ENCODE data around the gene KRTAP10-3. TPM values are rescaled to one million over a fixed set of nuclear protein-coding genes. Genes with fewer than 3 reads are reported as not detected.
A peak's percentile ranks its signal among the peaks of the same experiment; 100 is the strongest.
"Not testable (repeated sequence)": the region's sequence is repeated elsewhere in the genome, so short reads cannot be mapped to it uniquely, and the experiment has no call there.

KRTAP10-3 gene
- total RNA-seq, 1 experiment from 2014 or later: not detected

- intact Hi-C loops (cut with micrococcal nuclease): no loop called here
Measured at GRCh38 chr21:44552136-44552535, 6.5 kb downstream of the KRTAP10-3 start.

GRCh38 chr21:44551340-44551961, 7.1 kb downstream of the KRTAP10-3 start, which contains the start of gene KRTAP10-2:
TSS of gene KRTAP10-2 (minus strand) at chr21:44551505. CDS start at chr21:44551458, 47 bp downstream.
- ATAC-seq (no peak), DNase-seq (no peak)
- intact Hi-C loops (cut with micrococcal nuclease): no loop called here
- BruUV-seq (replicated peaks): no TSS peak
- H3K9me2 ChIP-seq (replicated peaks; ENCODE audit: low read length): no peaks in the 10 kb centered on the region
- H3K79me2 ChIP-seq (ENCODE audit: low read length): no peaks in the 10 kb centered on the region
- TF ChIP-seq CTCF (conservative IDR thresholded peaks at IDR 0.05; ENCODE audit: low read depth, low read length) (no peak), EZH2phosphoT487 (IDR thresholded peaks at IDR 0.05; ENCODE audit: borderline replicate concordance, low read length) (no peak), EZH2 (IDR thresholded peaks at IDR 0.05; ENCODE audit: low read length, unreplicated experiment) (no peak)
- ChIA-PET CTCF (no interaction called here), POLR2A (ENCODE audit: unreplicated experiment) (no interaction called here)
- H3F3A ChIP-seq (ENCODE audit: low read length, unreplicated experiment): no peaks in the 10 kb centered on the region
- peaks cover 7% of the 10 kb centered on the region; the same call in 1 of the 2 replicates for H3K9me3 ChIP-seq (ENCODE audit: low read length)
- H4K20me1 ChIP-seq (ENCODE audit: low read length): no peaks in the 10 kb centered on the region
- H3K36me3 ChIP-seq (ENCODE audit: low read depth, low read length): no peaks in the 10 kb centered on the region
- H3K4me3 ChIP-seq (ENCODE audit: low read length): no peak within 1 kb of the TSS
- H2AFZ ChIP-seq (ENCODE audit: low read length): no peak within 1 kb of the TSS
- no peak within 1 kb of the TSS for H3K4me2 ChIP-seq (ENCODE audit: low read length)
- no peak within 1 kb of the TSS for H3K9ac ChIP-seq (ENCODE audit: low read length)
- no peaks in the 10 kb centered on the region for H3K4me1 ChIP-seq (ENCODE audit: insufficient read depth, low read length)
- no peaks in the 10 kb centered on the region for H3K27me3 ChIP-seq (ENCODE audit: low read length)
- no peak within 1 kb of the TSS for H3K27ac ChIP-seq (ENCODE audit: low read length)

More at GRCh38 chr21:44552136-44552535, 6.5 kb downstream of the KRTAP10-3 start:
- no peaks in the 10 kb centered on the region for H3K36me3 ChIP-seq (ENCODE audit: low read depth, low read length)
- H3K79me2 ChIP-seq (ENCODE audit: low read length): no peaks in the 10 kb centered on the region
- H4K20me1 ChIP-seq (ENCODE audit: low read length): no peaks in the 10 kb centered on the region
- no peak overlapping the region for H3K4me2 ChIP-seq (ENCODE audit: low read length)
- no TSS peak for BruUV-seq (replicated peaks)
- no peak for DNase-seq
- no peak for ATAC-seq
- no peak overlapping the region for H3K4me3 ChIP-seq (ENCODE audit: low read length)
- no peaks in the 10 kb centered on the region for H3F3A ChIP-seq (ENCODE audit: low read length, unreplicated experiment)
- H3K27me3 ChIP-seq (ENCODE audit: low read length): no peaks in the 10 kb centered on the region
- no peaks in the 10 kb centered on the region for H3K9me2 ChIP-seq (replicated peaks; ENCODE audit: low read length)
- CTCF ChIA-PET: no interaction called here
- no peak overlapping the region for H3K27ac ChIP-seq (ENCODE audit: low read length)
- TF ChIP-seq CTCF (conservative IDR thresholded peaks at IDR 0.05; ENCODE audit: low read depth, low read length): no peak
- no peak for TF ChIP-seq EZH2 (IDR thresholded peaks at IDR 0.05; ENCODE audit: low read length, unreplicated experiment)
- no peak for TF ChIP-seq EZH2phosphoT487 (IDR thresholded peaks at IDR 0.05; ENCODE audit: borderline replicate concordance, low read length)
- no peak overlapping the region for H2AFZ ChIP-seq (ENCODE audit: low read length)
- no peak overlapping the region for H3K9ac ChIP-seq (ENCODE audit: low read length)
- H3K4me1 ChIP-seq (ENCODE audit: insufficient read depth, low read length): no peaks in the 10 kb centered on the region
- 0 out of 2 replicates have a peak, but pooled peaks cover under 1% of the 10 kb centered on the region for H3K9me3 ChIP-seq (ENCODE audit: low read length)
- POLR2A ChIA-PET (ENCODE audit: unreplicated experiment): no interaction called here

GRCh38 chr21:44550807-44551206, 7.8 kb downstream of the KRTAP10-3 start:
- Histone ChIP-seq H3K4me2 (ENCODE audit: low read length) (no peak overlapping the region), H3K79me2 (ENCODE audit: low read length) (no peaks in the 10 kb centered on the region), H4K20me1 (ENCODE audit: low read length) (no peaks in the 10 kb centered on the region), H3K9ac (ENCODE audit: low read length) (no peak overlapping the region), H3K9me3 (ENCODE audit: low read length) (peaks cover 7% of the 10 kb centered on the region; the same call in 1 of the 2 replicates), H3K9me2 (replicated peaks; ENCODE audit: low read length) (no peaks in the 10 kb centered on the region), H3K27ac (ENCODE audit: low read length) (no peak overlapping the region), H3K4me3 (ENCODE audit: low read length) (no peak overlapping the region), H3F3A (ENCODE audit: low read length, unreplicated experiment) (no peaks in the 10 kb centered on the region), H2AFZ (ENCODE audit: low read length) (no peak overlapping the region), H3K36me3 (ENCODE audit: low read depth, low read length) (no peaks in the 10 kb centered on the region), H3K4me1 (ENCODE audit: insufficient read depth, low read length) (no peaks in the 10 kb centered on the region), H3K27me3 (ENCODE audit: low read length) (no peaks in the 10 kb centered on the region)
- intact Hi-C loops (cut with micrococcal nuclease): no loop called here
- CTCF ChIA-PET: no interaction called here
- POLR2A ChIA-PET (ENCODE audit: unreplicated experiment): no interaction called here
- peak; percentile 2 for DNase-seq
- BruUV-seq (replicated peaks): no TSS peak
- peak; percentile 45; the same call in 1 of the 2 replicates for ATAC-seq
- TF ChIP-seq EZH2phosphoT487 (IDR thresholded peaks at IDR 0.05; ENCODE audit: borderline replicate concordance, low read length): no peak
- no peak for TF ChIP-seq EZH2 (IDR thresholded peaks at IDR 0.05; ENCODE audit: low read length, unreplicated experiment)
- TF ChIP-seq CTCF (conservative IDR thresholded peaks at IDR 0.05; ENCODE audit: low read depth, low read length): no peak

GRCh38 chr21:44550285-44550684, 8.3 kb downstream of the KRTAP10-3 start:
- intact Hi-C loops (cut with micrococcal nuclease); CTCF ChIA-PET; H3K4me3 ChIP-seq (ENCODE audit: low read length); H3K9me3 ChIP-seq (ENCODE audit: low read length); H3K9ac ChIP-seq (ENCODE audit: low read length); H3K27ac ChIP-seq (ENCODE audit: low read length); H3K36me3 ChIP-seq (ENCODE audit: low read depth, low read length); H3F3A ChIP-seq (ENCODE audit: low read length, unreplicated experiment); BruUV-seq (replicated peaks); H3K4me1 ChIP-seq (ENCODE audit: insufficient read depth, low read length); H3K4me2 ChIP-seq (ENCODE audit: low read length); H3K27me3 ChIP-seq (ENCODE audit: low read length); POLR2A ChIA-PET (ENCODE audit: unreplicated experiment); DNase-seq; ATAC-seq; H3K79me2 ChIP-seq (ENCODE audit: low read length); H4K20me1 ChIP-seq (ENCODE audit: low read length); H2AFZ ChIP-seq (ENCODE audit: low read length); H3K9me2 ChIP-seq (replicated peaks; ENCODE audit: low read length): not testable (repeated sequence)

Data from PC-3 (cell line).